Mononuclear cell (primary cell): ENCODE results near the gene TP53RK. TPM values are rescaled to one million over a fixed set of nuclear protein-coding genes. Genes with fewer than 3 reads are reported as not detected.
"Not testable (repeated sequence)": the region's sequence is repeated elsewhere in the genome, so short reads cannot be mapped to it uniquely, and the experiment has no call there.

Experiments
- H3K27me3 ChIP-seq: 2 replicates; pipeline ENCODE4 v1.6.0; 2011; ENCODE audit warnings: low read length, control low read depth; ENCODE audit not compliant: insufficient read depth
- H3K4me1 ChIP-seq: 2 replicates; pipeline ENCODE4 v1.5.1; 2011; ENCODE audit warnings: mild to moderate bottlenecking, low read length, control low read depth; ENCODE audit not compliant: insufficient read depth
- H3K4me3 ChIP-seq: 2 replicates; pipeline ENCODE4 v1.5.1; 2011; ENCODE audit warnings: mild to moderate bottlenecking, low read length, moderate library complexity
- H3K9me3 ChIP-seq: 2 replicates; pipeline ENCODE4 v1.5.1; 2011; ENCODE audit warnings: low read depth, mild to moderate bottlenecking, control low read depth, low read length
- total RNA-seq: library from RNA; depleted of rRNA; stranded (reverse); fragments of >200 nt; gene quantifications from one replicate; pipeline ENCODE4 v1.2.3, GENCODE V29; 2012

Gene TP53RK
- total RNA-seq, 1 donor: 6.5 TPM

GRCh38 chr20:46681032-46681854 is 8.0 kb downstream of the TP53RK start:
- Histone ChIP-seq H3K4me1 (peaks cover 23% of the 10 kb centered on the region), H3K9me3 (no peaks in the 10 kb centered on the region), H3K27me3 (no peaks in the 10 kb centered on the region), H3K4me3 (no peak overlapping the region)

GRCh38 chr20:46680684-46681031 is 8.6 kb downstream of the TP53RK start:
- H3K4me1 ChIP-seq: peaks cover 23% of the 10 kb centered on the region

GRCh38 chr20:46678516-46678915 is 10.7 kb downstream of the TP53RK start:
- Histone ChIP-seq H3K9me3 (no peaks in the 10 kb centered on the region), H3K4me3 (no peak overlapping the region), H3K27me3 (no peaks in the 10 kb centered on the region), H3K4me1 (peaks cover 20% of the 10 kb centered on the region)

More at GRCh38 chr20:46680684-46681031, 8.6 kb downstream of the TP53RK start:
- Histone ChIP-seq H3K4me3 (no peak overlapping the region), H3K27me3 (no peaks in the 10 kb centered on the region), H3K9me3 (no peaks in the 10 kb centered on the region)

GRCh38 chr20:46677608-46678007 is 11.6 kb downstream of the TP53RK start:
- Histone ChIP-seq H3K4me3 (no peak overlapping the region), H3K9me3 (no peaks in the 10 kb centered on the region), H3K4me1 (peaks cover 11% of the 10 kb centered on the region), H3K27me3 (no peaks in the 10 kb centered on the region)

GRCh38 chr20:46676649-46677316 is 12.5 kb downstream of the TP53RK start:
- H3K27me3 ChIP-seq, H3K4me3 ChIP-seq, H3K4me1 ChIP-seq, H3K9me3 ChIP-seq: not testable (repeated sequence)

- Histone ChIP-seq H3K4me3 (no peak overlapping the region), H3K27me3 (no peaks in the 10 kb centered on the region), H3K9me3 (peaks cover 4% of the 10 kb centered on the region), H3K4me1 (no peaks in the 10 kb centered on the region)
Observed at GRCh38 chr20:46674253-46675083, 14.8 kb downstream of the TP53RK start.

- Histone ChIP-seq H3K27me3 (no peaks in the 10 kb centered on the region), H3K4me3 (no peak overlapping the region), H3K4me1 (no peaks in the 10 kb centered on the region), H3K9me3 (peaks cover 4% of the 10 kb centered on the region)
Observed at GRCh38 chr20:46673394-46674252, 15.6 kb downstream of the TP53RK start.

- Histone ChIP-seq H3K4me1 (no peaks in the 10 kb centered on the region), H3K9me3 (peaks cover 4% of the 10 kb centered on the region), H3K27me3 (no peaks in the 10 kb centered on the region), H3K4me3 (no peak overlapping the region)
Observed at GRCh38 chr20:46672543-46673148, 16.6 kb downstream of the TP53RK start.

GRCh38 chr20:46671866-46672542 is 17.2 kb downstream of the TP53RK start:
- Histone ChIP-seq H3K9me3 (peaks cover 4% of the 10 kb centered on the region), H3K27me3 (no peaks in the 10 kb centered on the region), H3K4me3 (no peak overlapping the region), H3K4me1 (no peaks in the 10 kb centered on the region)

GRCh38 chr20:46670585-46671584 is 18.4 kb downstream of the TP53RK start:
- Histone ChIP-seq H3K9me3 (peaks cover 4% of the 10 kb centered on the region), H3K4me1 (no peaks in the 10 kb centered on the region), H3K27me3 (no peaks in the 10 kb centered on the region), H3K4me3 (no peak overlapping the region)

GRCh38 chr20:46670228-46670584 is 19.0 kb downstream of the TP53RK start:
- H3K9me3 ChIP-seq: peaks cover 4% of the 10 kb centered on the region
- no peaks in the 10 kb centered on the region for H3K4me1 ChIP-seq
- no peak overlapping the region for H3K4me3 ChIP-seq
- H3K27me3 ChIP-seq: no peaks in the 10 kb centered on the region

GRCh38 chr20:46666818-46667515 is 22.3 kb downstream of the TP53RK start:
- Histone ChIP-seq H3K4me3 (no peak overlapping the region), H3K9me3 (peaks cover 4% of the 10 kb centered on the region)

More at GRCh38 chr20:46666818-46667515, 22.3 kb downstream of the TP53RK start:
- H3K4me1 ChIP-seq: no peaks in the 10 kb centered on the region
- H3K27me3 ChIP-seq: no peaks in the 10 kb centered on the region
